HG02763 (cell line): ENCODE data around the gene ATP6V0B.

Experiments used
- ATAC-seq: cut with Tn5 transposase; IDR thresholded peaks from one replicate; pipeline ENCODE4 v1.9.1; 2021; ENCODE audit warnings: mild to moderate bottlenecking, moderate library complexity; ENCODE audit not compliant: unreplicated experiment

Gene ATP6V0B

GRCh38 chr1:44024903-44025525 is 50.3 kb downstream of the ATP6V0B start:
- ATAC-seq: no peak

GRCh38 chr1:44025816-44026215 is 51.1 kb downstream of the ATP6V0B start:
- no peak for ATAC-seq

- ATAC-seq: no peak
Observed at GRCh38 chr1:44027320-44027719, 52.6 kb downstream of the ATP6V0B start.
